ENCODE results near the gene PRRX2.

DNA sequence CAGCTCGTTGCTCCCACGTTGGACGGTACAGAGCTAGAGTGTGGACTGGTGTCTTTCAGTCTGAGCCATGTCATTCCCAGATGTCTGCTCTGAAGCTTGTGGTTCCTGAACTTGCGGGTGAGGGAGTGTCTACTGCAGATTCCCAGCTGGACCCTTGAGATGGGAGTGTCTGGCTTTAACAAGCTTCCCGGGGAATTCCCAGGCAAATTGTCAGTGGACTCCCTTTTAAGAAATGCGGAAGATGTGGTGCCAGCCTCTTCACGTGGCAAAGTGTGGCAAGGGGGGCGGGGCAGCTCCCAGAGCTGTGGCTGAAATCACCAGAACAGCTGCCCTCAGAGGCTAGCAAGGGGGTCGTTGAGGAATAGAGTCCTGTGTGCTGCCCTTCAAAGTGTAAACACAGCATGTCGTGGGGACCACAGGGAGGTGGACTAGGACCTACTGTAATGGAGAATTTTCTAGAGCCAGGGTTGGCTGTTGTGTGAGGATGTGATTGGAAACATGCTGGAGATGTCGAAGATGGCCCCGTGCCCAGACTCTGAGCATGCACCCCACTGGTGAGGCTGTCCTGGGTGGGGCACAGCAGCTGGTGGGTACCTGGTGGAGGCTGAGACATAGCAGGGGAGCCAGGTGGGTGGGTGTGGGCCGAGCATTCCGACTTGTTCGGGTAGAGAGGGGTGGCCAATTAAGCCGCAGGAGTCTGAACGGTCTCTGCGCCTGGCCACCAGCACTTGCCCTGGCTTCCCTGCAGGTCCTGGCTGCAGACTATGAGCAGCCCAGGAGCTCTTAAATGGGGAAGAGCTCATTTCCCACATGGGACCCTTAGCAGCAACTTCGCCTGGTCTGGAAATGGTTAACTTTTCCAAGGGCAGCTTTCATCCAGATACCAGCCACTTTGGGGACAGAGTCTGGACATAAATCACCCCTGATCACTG is 37.4 kb downstream of the PRRX2 start:
- TF ChIP-seq EZH2phosphoT487 (IDR thresholded peaks at IDR 0.05; ENCODE audit: low read depth) = no peak
- TF ChIP-seq, protein P1, sequence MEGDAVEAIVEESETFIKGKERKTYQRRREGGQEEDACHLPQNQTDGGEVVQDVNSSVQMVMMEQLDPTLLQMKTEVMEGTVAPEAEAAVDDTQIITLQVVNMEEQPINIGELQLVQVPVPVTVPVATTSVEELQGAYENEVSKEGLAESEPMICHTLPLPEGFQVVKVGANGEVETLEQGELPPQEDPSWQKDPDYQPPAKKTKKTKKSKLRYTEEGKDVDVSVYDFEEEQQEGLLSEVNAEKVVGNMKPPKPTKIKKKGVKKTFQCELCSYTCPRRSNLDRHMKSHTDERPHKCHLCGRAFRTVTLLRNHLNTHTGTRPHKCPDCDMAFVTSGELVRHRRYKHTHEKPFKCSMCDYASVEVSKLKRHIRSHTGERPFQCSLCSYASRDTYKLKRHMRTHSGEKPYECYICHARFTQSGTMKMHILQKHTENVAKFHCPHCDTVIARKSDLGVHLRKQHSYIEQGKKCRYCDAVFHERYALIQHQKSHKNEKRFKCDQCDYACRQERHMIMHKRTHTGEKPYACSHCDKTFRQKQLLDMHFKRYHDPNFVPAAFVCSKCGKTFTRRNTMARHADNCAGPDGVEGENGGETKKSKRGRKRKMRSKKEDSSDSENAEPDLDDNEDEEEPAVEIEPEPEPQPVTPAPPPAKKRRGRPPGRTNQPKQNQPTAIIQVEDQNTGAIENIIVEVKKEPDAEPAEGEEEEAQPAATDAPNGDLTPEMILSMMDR (IDR thresholded peaks at IDR 0.05; ENCODE audit: low read depth, low read length) = no peak
